HFFc6 (cell line): ENCODE results near the gene SHE. TPM values are rescaled to one million over a fixed set of nuclear protein-coding genes. Genes with fewer than 3 reads are reported as not detected.
"Not testable (repeated sequence)": the region's sequence is repeated elsewhere in the genome, so short reads cannot be mapped to it uniquely, and the experiment has no call there.

Source experiments
- DNase-seq: peaks from one replicate; pipeline ENCODE4 v3.0.0-alpha.2; 2018
- H3K27ac Mint-ChIP-seq: 2 replicates; pipeline ENCODE4 v1.8.0; 2020; ENCODE audit warnings: mild to moderate bottlenecking, mixed read lengths
- H3K27me3 Mint-ChIP-seq: 2 replicates; pipeline ENCODE4 v1.8.0; 2021; ENCODE audit warnings: mild to moderate bottlenecking, moderate library complexity, mixed read lengths; ENCODE audit not compliant: insufficient read depth
- H3K36me3 Mint-ChIP-seq: 2 replicates; pipeline ENCODE4 v1.8.0; 2021; ENCODE audit warnings: low read depth, mixed read lengths
- H3K4me1 Mint-ChIP-seq: 2 replicates; pipeline ENCODE4 v1.8.0; 2020; ENCODE audit warnings: low read depth, mixed read lengths
- H3K4me3 Mint-ChIP-seq: 2 replicates; pipeline ENCODE4 v1.8.0; 2020; ENCODE audit warnings: mild to moderate bottlenecking, moderate library complexity, mixed read lengths
- H3K9me3 Mint-ChIP-seq: 2 replicates; pipeline ENCODE4 v1.8.0; 2020; ENCODE audit warnings: mild to moderate bottlenecking, mixed read lengths
- total RNA-seq, 6 experiments: library from RNA; stranded (reverse); fragmentation: NEBNext Ultra II Directional; extraction: Animal tissue kit (Norgen Biotek cat#: 25700); gene quantifications; 2 replicates in 1 of 6; 3 replicates in 5 of 6; pipeline ENCODE4 v1.2.3, GENCODE V29; 2021
- TF ChIP-seq, protein P1 (sequence below): fragments of 200-600 bp; sonication (generic); IDR thresholded peaks from 2 replicates; pipeline ENCODE4 v1.5.0; 2021; ENCODE audit warnings: antibody characterized with exemption, mild to moderate bottlenecking

Gene SHE
- total RNA-seq, 6 experiments from 2014 or later = not detected

- DNase-seq = no peak
- Mint-ChIP-seq H3K36me3 (no peaks in the 10 kb centered on the region), H3K27me3 (peaks cover 51% of the 10 kb centered on the region), H3K9me3 (no peaks in the 10 kb centered on the region), H3K27ac (no peak overlapping the region), H3K4me3 (no peak overlapping the region), H3K4me1 (no peaks in the 10 kb centered on the region)
- TF ChIP-seq, protein P1, sequence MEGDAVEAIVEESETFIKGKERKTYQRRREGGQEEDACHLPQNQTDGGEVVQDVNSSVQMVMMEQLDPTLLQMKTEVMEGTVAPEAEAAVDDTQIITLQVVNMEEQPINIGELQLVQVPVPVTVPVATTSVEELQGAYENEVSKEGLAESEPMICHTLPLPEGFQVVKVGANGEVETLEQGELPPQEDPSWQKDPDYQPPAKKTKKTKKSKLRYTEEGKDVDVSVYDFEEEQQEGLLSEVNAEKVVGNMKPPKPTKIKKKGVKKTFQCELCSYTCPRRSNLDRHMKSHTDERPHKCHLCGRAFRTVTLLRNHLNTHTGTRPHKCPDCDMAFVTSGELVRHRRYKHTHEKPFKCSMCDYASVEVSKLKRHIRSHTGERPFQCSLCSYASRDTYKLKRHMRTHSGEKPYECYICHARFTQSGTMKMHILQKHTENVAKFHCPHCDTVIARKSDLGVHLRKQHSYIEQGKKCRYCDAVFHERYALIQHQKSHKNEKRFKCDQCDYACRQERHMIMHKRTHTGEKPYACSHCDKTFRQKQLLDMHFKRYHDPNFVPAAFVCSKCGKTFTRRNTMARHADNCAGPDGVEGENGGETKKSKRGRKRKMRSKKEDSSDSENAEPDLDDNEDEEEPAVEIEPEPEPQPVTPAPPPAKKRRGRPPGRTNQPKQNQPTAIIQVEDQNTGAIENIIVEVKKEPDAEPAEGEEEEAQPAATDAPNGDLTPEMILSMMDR = no peak
Measured at GRCh38 chr1:154490317-154490716, 11.9 kb downstream of the SHE start.

DNA sequence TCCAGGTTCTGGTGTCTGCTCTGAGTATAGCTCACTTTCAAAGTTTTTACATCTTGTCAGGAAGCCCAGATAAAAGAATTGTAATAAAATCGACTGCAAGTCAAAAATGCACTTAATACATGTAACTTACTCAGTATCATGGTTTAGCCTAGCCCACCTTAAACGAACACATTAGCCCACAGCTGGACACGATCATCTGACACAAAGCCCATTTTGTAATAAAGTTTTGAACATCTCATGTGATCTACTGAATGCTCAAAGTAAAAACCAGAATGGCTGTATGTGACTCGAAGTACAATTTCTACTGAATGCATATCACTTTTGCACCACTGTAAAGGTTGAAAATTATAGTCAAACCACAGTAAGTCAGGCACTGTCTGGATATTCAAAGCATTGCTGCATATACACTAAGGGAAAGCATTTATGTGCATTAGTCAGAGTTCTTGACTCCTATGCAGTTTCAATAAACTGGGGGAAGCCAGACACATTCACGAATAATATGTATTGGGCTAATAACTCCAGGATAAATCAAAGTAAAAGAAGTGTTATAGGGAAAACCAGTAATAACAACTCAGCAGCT lies 12.4 kb downstream of the SHE start:
- no peak overlapping the region for H3K4me3 Mint-ChIP-seq
- H3K9me3 Mint-ChIP-seq = no peaks in the 10 kb centered on the region
- DNase-seq = no peak
- no peaks in the 10 kb centered on the region for H3K36me3 Mint-ChIP-seq
- H3K4me1 Mint-ChIP-seq = 0 out of 2 replicates have a peak, but pooled peaks cover 4% of the 10 kb centered on the region
- TF ChIP-seq, protein P1 = no peak
- peaks cover 50% of the 10 kb centered on the region for H3K27me3 Mint-ChIP-seq
- no peak overlapping the region for H3K27ac Mint-ChIP-seq

GRCh38 chr1:154488922-154489321 lies 13.3 kb downstream of the SHE start:
- DNase-seq = no peak
- Mint-ChIP-seq H3K36me3 (no peaks in the 10 kb centered on the region), H3K9me3 (no peaks in the 10 kb centered on the region), H3K4me3 (no peak overlapping the region), H3K27ac (no peak overlapping the region), H3K4me1 (peaks cover 10% of the 10 kb centered on the region), H3K27me3 (peaks cover 48% of the 10 kb centered on the region)
- TF ChIP-seq, protein P1 = no peak

DNA sequence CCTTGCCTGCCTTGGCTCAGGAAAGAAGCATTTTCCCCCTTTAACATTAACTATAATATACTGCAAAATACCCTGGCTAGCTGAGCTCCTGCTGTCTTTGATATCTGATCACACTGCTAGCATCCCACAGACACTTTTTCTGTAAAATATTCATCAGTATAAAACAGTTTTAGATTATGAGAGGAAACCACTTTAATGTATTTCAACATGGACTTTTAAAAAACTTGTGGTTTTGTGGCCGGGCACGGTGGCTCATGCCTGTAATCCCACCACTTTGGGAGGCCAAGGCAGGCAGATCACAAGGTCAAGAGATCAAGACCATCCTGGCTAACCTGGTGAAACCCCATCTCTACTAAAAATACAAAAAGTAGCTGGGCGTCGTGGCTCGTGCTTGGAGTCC lies 15.5 kb downstream of the SHE start:
- Mint-ChIP-seq H3K4me1 (peaks cover 11% of the 10 kb centered on the region), H3K27me3 (peaks cover 39% of the 10 kb centered on the region)
- not testable (repeated sequence) for H3K4me3 Mint-ChIP-seq, DNase-seq, H3K36me3 Mint-ChIP-seq, H3K9me3 Mint-ChIP-seq, H3K27ac Mint-ChIP-seq

GRCh38 chr1:154485910-154486496 lies 16.2 kb downstream of the SHE start:
- Mint-ChIP-seq H3K27me3 (peaks cover 33% of the 10 kb centered on the region), H3K36me3 (no peaks in the 10 kb centered on the region), H3K9me3 (no peaks in the 10 kb centered on the region), H3K4me3 (no peak overlapping the region), H3K27ac (no peak overlapping the region), H3K4me1 (peaks cover 11% of the 10 kb centered on the region)
- TF ChIP-seq, protein P1 = no peak
- no peak for DNase-seq

GRCh38 chr1:154485106-154485505 lies 17.1 kb downstream of the SHE start:
- Mint-ChIP-seq H3K27ac (no peak overlapping the region), H3K4me3 (no peak overlapping the region), H3K9me3 (no peaks in the 10 kb centered on the region), H3K36me3 (no peaks in the 10 kb centered on the region), H3K4me1 (peaks cover 11% of the 10 kb centered on the region), H3K27me3 (peaks cover 27% of the 10 kb centered on the region)
- TF ChIP-seq, protein P1 = no peak
- DNase-seq = no peak
